A549 (cell line): Measurements from ENCODE around the gene ZFX.

Experiments used
- CEBPB ChIP-seq, 2 experiments: fragments of >200 bp in 1 of 2; sonication (Bioruptor Twin) in 1 of 2; formaldehyde crosslinking in 1 of 2; IDR thresholded peaks; 2 replicates each; pipeline ENCODE4 v1.6.1; 2012 to 2016
- CTCF ChIP-seq: fragments of >200 bp; sonication (Bioruptor Twin); formaldehyde crosslinking; IDR thresholded peaks from 3 replicates; pipeline ENCODE4 v1.5.1; 2016
- HDAC2 ChIP-seq: fragments of 200-600 bp; sonication (generic); IDR thresholded peaks from 2 replicates; pipeline ENCODE4 v1.6.1; 2016
- PHF8 ChIP-seq: fragments of 200-600 bp; sonication (generic); IDR thresholded peaks from 2 replicates; pipeline ENCODE4 v1.6.1; 2016; ENCODE audit warnings: low read depth, mild to moderate bottlenecking, antibody characterized with exemption, moderate library complexity, borderline replicate concordance
- POLR2A ChIP-seq: IDR thresholded peaks from 2 replicates; pipeline ENCODE4 v1.6.1; 2012; ENCODE audit warnings: mild to moderate bottlenecking, low read length
- RAD21 ChIP-seq, 2 experiments: fragments of >200 bp in 1 of 2; sonication (Bioruptor Twin) in 1 of 2; formaldehyde crosslinking in 1 of 2; IDR thresholded peaks in 1 of 2; conservative IDR thresholded peaks in 1 of 2; 2 replicates in 1 of 2; 3 replicates in 1 of 2; pipeline ENCODE4 v1.6.1; 2012 to 2018; ENCODE audit warnings: inconsistent platforms in 1 of 2
- USF2 ChIP-seq: fragments of 450-650 bp; IDR thresholded peaks from 2 replicates; pipeline ENCODE4 v1.6.1; 2014; ENCODE audit warnings: antibody characterized with exemption

- TF ChIP-seq RAD21 (conservative IDR thresholded peaks at IDR 0.05 in 1 of 2, IDR thresholded peaks at IDR 0.05 in 1 of 2): peak; percentile 70 to 72
- no peak for TF ChIP-seq CEBPB (IDR thresholded peaks at IDR 0.05)
- no peak for TF ChIP-seq USF2
- TF ChIP-seq POLR2A: no peak
- peak; percentile 60 for TF ChIP-seq CTCF
- TF ChIP-seq HDAC2: no peak
- TF ChIP-seq PHF8: no peak
Measured at GRCh38 chrX:24241822-24242648, 92.5 kb downstream of the ZFX start.
